ENCODE data around the gene ABCA7.
"Not testable (repeated sequence)": the region's sequence is repeated elsewhere in the genome, so short reads cannot be mapped to it uniquely, and the experiment has no call there.

The ABCA7 gene

DNA sequence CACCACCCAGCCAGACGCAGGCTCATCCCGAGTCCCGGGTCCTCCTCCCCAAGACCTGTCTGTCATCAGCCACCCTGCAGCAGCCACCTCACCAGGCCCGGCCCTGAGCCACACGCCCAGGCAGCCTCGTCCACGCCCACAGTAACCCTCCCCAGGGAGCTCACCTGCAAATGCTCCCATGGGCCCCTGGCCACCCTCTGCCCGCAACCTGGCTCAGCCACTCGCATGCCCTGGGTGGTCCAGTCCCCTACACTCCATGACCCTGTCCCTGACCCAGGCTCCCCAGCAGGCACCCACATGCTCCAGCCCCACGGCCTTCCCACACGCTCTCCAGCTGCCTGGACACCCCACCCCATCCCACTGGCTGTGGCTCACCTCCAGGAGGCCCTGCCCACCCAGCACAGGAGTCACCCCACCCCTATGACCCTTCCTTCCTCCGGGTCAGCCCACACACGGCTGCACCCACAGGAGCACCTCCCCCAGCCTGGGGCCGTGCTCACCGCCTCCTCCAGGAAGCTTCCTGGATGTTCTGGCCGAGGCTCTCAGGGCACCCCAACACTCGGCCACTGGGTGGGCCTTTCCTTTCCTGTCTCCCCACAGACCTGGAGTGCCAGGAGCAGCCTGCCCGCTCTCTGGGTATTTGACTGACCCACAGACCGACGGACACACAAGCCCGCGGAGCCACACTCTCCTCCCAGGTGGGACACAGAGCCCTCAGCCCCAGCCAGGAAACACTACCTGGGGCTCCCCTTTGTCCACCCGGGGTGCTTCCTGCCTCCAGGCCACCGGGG is 22.6 kb upstream of the ABCA7 start:
- DNase-seq (ENCODE audit: low read depth, low spot score), result no peak

DNA sequence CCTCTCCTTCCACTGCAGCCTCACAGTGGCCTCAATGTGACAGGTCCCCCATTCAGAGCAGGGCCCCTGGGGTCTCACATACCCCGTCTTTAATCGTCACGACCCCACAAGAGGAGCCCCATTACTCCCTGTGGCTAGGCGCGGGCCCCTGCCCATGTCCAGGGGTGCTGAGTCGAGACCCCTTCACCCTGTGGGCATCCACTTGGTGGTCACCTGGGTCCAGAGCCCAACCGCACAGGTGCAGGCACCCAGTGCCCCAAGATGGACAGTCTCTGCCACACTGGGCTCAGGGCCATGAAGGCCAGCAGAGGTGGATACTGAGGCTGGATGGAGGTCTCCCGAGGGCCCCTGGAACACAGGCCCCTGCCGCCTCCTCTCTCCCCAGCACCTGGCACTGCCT is 22.0 kb upstream of the ABCA7 start:
- no peak for DNase-seq (ENCODE audit: low read depth, low spot score)

DNA sequence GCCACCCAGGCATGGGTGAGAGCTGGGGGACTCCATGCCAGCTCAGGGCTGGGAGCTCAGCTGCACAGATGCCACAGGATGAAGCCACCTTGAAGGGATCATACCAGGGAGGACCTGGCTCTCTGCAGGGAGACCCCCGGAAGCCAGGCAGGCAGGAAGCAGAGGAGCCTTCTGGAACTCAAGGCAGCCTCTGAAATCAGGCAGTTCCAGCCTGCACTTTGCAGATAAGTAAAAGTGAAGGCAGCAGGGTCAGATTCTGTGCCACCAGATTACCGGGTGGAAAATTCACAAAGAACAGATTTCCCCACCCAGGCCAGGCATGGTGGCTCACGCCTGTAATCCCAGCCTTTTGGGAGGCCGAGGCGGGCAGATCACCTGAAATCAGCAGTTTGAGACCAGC is 21.5 kb upstream of the ABCA7 start:
- DNase-seq (ENCODE audit: low read depth, low spot score), result no peak

DNA sequence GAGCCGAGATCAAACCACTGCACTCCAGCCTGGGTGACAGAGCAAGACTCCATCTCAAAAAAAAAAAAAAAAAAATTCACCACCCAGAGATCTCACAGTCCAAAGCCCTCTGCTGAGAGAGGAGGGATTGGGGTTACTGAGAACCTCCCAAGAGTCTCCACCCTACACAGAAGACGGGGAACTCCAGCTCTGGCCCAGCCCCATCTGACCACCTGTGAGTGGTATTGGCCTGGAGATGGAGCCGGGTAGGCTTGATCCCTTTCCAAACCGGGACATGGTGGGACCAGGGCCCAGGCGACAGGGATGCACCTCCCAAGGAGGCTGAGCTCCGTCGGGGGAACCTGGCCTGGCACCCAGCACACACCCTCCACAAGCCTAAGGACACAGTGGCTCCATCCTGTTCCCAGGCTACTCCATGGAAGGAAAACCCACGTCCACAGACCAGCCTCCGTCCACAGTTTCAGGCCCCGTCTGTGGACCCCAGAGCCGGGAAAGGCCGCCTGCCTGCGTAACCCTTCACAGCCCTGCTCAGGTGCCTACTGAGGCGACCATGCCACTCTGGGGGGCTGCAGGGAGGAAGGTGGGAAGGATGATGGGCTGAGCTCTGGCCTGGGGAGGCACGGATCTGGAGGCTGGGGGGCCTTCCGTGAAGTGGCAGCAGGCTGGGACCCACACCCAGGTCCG is 20.8 kb upstream of the ABCA7 start:
- DNase-seq (ENCODE audit: low read depth, low spot score), result no peak

DNA sequence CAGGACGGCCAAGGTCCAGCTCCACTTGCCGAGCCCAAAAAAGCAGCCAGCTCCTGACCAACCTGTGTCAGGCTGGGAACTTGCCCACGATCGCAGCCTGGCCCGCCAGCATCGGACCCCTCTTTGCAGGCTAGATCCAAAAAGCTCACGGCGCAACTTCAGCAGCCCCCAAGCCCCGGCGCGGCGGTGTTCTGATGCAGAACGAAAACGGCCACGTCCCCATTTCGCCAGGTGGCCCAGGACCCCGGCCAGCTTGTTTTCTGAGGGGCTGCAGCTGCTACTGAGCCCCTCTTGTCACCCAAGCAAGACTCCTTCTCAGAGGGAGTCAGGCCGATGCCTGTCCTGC is 20.3 kb upstream of the ABCA7 start:
- DNase-seq (ENCODE audit: low read depth, low spot score), result no peak

DNA sequence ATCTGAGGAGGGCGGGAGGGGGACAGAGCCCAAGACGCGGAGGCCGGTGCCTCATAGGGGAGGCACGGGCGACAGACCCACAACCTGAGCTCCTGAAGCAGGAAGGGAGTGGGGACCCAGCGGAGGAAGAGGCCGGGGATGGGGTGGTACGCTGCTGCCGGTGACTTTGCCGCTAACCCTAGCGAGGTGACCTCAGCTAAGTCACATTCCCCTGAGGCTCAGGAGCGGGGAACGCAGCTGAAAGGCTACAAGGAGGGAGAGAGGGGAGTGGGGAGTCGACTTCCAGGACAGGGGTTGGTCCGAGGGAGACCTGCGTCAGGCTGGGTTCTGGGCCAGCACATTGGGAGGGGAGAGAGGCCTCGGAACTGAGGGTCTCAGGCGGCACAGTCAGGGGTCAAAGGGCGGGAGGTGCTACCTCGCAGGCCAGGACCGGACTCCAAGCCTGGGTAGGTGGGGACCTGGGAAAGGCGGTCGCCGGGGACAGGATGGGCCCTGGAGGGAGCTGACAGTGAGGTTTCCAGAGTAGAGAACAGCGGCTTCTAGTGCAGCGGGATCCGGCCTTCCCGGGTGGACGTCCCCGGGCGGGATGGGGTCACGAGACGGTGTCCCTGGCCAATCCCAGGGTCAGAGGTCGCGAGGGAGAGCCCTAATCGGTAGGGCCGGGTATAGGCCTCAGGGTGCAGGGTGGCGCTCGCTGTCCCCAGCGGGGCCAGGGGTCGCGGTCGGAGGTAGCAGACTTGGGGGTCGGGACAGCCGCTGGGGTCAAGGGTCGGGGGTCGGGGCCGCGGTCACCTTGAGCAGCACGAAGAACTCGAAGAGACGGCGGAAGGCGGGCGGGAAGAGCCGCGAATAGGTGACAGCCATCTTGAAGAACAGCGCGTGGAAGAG is 19.7 kb upstream of the ABCA7 start:
- DNase-seq (ENCODE audit: low read depth, low spot score), result no peak

DNA sequence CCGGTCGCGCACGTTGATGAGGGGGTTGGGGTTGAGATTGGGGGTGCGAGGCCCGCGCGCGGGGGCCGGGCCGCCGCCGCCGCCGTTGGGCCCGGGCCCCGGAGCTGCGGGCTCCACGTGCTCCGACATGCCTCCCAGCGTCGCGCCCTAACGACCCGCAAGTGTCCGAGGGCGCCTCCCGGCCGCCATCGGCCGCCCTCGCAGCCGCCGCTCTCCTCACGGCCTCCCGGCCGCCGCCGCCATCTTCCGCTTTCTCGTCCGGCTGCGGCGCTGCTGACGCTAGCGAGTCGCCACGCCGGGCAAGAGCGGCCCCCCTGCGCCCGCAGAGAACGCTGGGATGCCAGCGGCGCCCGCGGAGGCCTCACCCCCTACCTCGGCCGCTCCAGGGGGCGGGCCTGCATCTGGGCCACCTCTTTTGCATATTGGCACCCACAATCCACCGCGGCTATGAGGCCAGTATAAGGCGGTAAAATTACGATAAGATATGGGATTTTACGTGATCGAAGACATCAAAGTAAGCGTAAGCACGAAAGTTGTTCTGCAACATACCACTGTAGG is 19.0 kb upstream of the ABCA7 start, which contains the start of gene TMEM259:
Gene TMEM259, minus strand, starts transcription at position 256 of the 558 bp plus-strand sequence. Its CDS starts 127 bp downstream, at position 129.
- DNase-seq (ENCODE audit: low read depth, low spot score), result peak; percentile 90

DNA sequence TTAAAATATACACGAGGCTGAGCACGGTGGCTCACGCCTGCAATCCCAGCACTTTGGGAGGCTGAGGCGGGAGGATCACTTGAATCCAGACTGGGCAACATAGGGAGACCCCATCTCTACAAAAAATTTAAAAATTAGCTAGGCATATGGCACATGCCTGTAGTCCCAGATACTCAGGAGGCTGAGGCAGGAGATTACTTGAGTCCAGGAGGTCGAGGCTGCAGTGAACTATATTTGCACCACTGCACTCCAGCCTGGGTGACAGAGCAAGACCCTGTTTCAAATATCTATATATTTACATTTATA is 16.1 kb upstream of the ABCA7 start:
- DNase-seq (ENCODE audit: low read depth, low spot score), result not testable (repeated sequence)

DNA sequence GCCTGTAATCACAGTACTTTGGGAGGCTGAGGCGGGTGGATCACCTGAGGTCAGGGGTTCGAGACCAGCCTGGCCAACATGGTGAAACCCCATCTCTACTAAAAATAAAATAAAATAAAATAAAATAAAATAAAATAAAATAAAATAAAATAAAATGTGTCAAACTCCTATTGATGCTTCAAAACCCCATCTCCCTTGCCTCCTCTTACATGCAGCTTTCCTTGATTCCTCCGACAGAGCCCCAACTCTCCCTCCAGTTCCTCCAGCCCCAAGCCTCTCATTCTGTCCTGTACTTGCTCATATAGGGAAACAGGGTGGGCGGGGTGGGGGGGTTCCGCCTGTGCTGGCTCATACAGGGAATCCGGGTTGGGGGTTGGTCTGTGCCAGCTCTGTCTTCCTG is 14.8 kb upstream of the ABCA7 start:
- not testable (repeated sequence) for DNase-seq (ENCODE audit: low read depth, low spot score)

DNA sequence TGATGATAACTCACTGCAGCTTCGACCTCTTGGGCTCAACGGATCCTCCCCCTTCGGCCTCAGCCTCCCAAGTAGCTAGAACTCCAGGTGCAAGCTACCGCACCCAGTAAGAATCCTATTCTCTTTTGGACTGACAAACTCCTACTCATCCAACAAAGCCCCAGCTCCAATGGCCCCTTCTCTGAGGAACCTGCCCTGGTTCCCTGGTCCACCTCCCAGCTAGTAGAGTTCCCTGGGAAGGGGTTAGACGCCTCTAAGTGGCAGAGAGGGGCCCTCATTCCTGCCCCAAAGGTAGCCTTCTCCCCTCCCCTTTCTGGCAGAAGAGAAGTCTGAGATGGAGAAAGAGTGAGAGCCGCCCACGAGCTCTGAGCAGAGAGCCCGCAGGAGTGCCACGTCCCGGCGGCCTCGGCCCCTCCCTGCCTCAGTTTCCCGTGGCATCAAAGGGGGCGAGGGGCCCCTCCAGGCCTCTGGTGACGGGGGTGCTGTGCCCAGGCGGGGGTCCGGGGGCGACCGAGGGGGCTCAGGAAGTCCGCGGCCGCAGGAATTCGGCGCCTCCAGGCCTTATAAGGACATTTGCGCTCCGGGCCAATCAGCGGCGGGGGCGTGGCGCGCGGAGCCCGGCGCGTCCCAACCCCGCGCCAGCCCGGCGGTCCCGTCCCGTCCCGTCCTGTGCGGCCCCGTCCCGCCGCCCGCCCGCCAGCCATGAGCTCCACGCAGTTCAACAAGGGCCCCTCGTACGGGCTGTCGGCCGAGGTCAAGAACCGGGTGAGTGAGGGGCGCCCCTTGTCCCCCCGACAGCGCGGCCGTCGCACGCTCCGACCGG is 13.7 kb upstream of the ABCA7 start, which contains the start of gene CNN2:
Gene CNN2, plus strand, starts transcription at position 649 of the 823 bp plus-strand sequence. Its CDS starts 54 bp downstream, at position 703.
- DNase-seq (ENCODE audit: low read depth, low spot score), result no peak

DNA sequence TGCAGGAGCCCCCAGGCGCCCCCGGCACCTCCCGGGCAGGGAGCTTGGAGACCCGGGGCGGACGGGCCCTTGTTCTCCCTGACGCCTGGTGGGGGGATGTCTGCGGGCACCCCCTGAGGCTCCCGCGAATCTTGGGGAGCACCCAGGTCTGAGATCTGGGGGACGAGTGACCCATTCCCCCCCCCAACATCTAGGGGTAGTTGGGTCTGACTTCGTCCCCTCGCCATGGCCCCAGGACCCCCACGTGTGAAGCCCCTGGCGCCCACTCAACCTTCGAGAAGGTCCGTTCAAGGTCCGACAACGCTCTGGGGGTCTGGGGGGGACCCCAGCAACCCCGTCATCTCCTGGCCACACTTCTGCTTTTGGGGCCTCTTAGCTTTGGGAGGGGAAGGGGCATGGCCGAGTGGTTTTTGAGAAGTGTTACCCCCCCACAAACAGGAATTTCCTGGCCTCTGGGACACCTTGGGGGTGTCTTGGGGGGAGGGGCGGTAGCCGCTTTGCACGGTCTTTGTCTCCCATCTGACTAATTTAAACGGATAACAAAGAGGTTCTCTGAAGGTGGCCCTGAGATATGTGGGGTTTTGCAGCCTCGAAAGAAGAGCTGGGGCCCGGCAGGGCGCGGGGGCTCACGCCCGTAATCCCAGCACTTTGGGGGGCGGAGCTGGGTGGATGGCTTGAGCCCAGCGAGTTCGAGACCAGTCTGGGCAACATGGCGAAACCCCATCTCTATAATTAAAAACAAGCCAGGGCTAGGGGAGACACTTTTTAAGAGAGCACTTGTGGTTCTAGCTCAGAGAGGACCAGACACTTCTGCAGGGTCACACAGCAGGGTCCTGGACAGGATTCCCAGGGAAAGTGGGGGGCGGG is 12.9 kb upstream of the ABCA7 start:
- no peak for DNase-seq (ENCODE audit: low read depth, low spot score)

DNA sequence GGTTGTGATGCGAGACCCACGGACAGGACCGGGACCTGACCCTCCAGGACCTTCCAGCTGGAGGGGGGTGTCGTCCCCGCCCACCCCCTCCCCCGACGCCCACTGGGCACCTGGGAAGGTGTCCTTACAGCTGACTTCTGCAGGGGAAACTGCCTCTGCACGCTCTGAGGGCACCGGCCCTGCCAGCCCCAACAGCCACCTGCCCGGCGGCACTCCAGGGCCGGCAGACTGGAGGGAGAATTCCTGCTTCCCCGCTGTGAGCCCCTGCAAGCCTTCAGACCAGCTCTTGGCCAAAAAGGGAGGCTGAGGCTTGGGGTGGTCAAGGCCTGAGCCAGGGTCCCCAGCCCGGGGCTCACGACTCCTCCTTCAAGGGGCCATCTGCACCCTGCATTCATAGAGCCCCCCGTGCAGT is 12.3 kb upstream of the ABCA7 start:
- no peak for DNase-seq (ENCODE audit: low read depth, low spot score)

DNA sequence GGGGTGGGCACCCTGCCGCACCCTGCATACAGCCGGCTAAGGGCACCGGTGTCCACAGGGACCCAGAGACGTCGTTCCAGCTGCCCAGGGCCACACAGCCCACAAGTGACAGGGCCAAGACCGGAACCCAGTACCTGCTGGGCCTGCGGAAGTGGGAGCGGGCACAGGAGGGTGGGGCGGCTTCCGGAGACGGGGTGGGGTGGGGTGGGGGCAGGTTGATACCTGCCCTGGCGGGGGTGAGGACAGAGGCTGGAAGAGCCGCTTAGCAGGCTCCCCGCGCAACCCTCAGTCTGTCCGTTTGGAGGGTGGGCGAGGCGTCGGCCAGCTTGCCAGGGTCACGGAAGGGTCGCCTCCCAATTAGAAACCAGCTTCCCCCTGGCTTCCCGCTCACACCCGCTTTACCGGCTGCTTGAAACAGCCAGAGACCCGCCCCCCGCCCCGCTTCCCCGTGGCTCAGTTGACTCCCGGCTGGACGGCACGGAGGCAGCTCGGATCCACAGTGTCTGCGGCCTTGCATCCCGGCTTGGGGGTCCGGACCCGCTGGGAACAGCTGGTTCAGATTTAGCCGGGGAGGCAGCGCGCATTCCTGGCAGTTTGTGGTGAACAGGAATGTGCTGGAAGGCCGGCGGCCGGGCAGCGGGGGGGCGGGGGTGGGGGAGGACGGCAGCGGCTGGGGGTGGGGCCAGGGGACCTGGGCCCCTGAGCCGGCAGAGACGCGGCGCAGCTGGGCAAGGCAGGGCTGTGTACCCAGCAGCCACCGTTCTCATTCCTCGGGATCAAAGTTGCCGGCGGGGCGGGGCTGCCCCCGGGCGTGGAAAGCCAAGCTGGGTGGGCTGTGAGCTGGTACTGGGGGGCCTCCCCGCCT is 11.6 kb upstream of the ABCA7 start:
- peak; percentile 95 for DNase-seq (ENCODE audit: low read depth, low spot score)

DNA sequence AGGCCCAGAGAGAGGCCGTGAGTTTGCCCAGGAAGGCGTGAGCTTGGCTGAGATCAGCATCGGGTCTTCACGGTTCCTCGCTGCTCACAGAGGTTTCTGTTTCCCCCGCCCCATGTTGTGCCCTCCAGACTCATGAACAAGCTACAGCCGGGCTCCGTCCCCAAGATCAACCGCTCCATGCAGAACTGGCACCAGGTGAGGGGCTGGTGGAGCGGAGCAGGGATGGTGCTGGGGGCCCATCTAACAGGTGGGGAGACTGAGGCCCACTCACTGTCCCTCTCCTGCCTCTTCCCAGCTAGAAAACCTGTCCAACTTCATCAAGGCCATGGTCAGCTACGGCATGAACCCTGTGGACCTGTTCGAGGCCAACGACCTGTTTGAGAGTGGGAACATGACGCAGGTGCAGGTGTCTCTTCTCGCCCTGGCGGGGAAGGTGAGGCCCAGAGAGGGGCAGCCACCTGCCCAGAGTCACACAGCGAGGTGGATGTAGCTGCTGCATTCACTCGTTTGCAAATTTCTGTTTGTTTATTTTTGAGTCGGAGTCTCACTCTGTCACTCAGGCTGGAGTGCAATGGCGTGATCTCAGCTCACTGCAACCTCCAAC is 7.5 kb upstream of the ABCA7 start:
- DNase-seq (ENCODE audit: low read depth, low spot score), result no peak

DNA sequence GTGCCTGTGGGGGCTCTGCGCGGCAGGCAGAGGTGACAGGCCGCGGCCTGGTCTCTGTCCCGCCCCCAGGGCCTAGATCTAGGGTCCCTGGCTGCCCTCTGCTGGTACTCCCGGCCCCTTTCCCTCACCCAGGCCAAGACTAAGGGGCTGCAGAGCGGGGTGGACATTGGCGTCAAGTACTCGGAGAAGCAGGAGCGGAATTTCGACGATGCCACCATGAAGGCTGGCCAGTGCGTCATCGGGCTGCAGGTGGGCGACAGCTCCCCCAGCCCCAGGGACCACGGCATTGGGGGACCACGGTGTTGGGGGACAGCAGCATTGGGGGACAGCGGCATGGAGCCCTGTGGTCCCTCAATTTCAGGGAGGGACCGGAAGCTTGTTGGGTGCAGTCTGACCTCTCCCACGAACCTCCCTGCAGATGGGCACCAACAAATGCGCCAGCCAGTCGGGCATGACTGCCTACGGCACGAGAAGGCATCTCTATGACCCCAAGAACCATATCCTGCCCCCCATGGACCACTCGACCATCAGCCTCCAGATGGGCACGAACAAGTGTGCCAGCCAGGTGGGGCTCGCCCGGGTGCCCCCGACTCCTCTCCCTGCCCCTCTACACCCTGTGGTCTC is 3.8 kb upstream of the ABCA7 start:
- DNase-seq (ENCODE audit: low read depth, low spot score), result no peak

DNA sequence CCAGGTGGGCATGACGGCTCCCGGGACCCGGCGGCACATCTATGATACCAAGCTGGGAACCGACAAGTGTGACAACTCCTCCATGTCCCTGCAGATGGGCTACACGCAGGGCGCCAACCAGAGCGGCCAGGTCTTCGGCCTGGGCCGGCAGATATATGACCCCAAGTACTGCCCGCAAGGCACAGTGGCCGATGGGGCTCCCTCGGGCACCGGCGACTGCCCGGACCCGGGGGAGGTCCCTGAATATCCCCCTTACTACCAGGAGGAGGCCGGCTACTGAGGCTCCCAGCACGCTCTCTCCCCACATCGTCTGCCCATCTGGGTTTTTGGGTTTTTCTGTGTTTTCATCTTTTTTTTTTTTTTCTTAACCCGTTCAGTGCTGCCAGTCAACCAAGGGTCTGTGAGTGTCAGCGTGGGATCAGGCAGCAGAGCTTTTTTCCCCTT is 2.3 kb upstream of the ABCA7 start:
- DNase-seq (ENCODE audit: low read depth, low spot score), result no peak

DNA sequence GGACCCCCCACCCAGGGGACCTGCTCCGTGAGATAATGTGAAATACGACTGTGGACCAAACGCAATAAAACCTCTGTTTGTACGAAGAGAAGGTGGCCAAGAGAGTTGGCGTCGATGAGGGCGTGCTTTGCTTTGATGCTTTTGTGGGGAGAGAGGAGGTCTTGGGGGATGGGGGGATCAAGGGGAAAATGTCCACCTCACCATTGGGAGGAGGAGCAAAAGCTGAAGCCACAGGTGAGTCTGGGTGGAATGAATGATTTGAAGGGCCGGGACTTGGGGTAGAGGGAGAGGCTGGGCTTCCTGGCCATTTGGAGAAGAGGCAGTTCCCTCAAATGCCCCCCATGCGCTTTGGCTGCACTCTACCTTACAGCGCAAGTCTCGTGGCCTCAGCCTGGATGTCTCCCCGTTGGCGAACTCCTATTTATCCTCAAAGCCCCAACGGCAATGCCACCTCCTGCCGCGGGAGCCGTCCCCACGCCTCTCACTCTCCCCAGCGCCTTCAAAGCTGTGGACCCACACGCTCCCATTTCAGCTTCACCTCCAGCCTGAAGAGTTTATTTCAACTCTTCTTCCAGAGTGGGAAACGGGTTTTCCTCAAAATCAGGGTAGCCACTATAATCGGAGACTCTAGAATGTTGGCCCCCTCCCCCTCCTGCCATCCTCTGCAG is 795 bp upstream of the ABCA7 start:
- DNase-seq (ENCODE audit: low read depth, low spot score), result no peak

Data from brain pericyte (primary cell).